GM23338 (cell line): ENCODE results near the gene TEX101. TPM values are rescaled to one million over a fixed set of nuclear protein-coding genes. Genes with fewer than 3 reads are reported as not detected.
"Not testable (repeated sequence)": the region's sequence is repeated elsewhere in the genome, so short reads cannot be mapped to it uniquely, and the experiment has no call there.

ENCODE experiments used
- ATAC-seq: fragments of 200-7000 bp; cut with Tn5 transposase; 3 replicates; pipeline ENCODE4 v1.9.1; 2020
- DNase-seq: peaks from one replicate; pipeline ENCODE4 v3.0.0-alpha.2; 2015; ENCODE audit warnings: low spot score
- H2AFZ ChIP-seq: fragments of 200-600 bp; sonication (generic); 2 replicates; pipeline ENCODE4 v1.8.0; 2016; ENCODE audit warnings: antibody characterized with exemption, mild to moderate bottlenecking, moderate library complexity
- H3F3A ChIP-seq: fragments of 200-600 bp; sonication (generic); replicated peaks from 2 replicates; pipeline ENCODE4 v1.8.0; 2017; ENCODE audit warnings: antibody characterized with exemption, mixed run types, low read depth
- H3K27ac ChIP-seq: fragments of 200-600 bp; sonication (generic); 2 replicates; pipeline ENCODE4 v1.6.1; 2016; ENCODE audit warnings: low read depth
- H3K27me3 ChIP-seq: fragments of 200-600 bp; sonication (generic); 2 replicates; pipeline ENCODE4 v1.8.0; 2016; ENCODE audit warnings: mild to moderate bottlenecking, mixed run types, moderate library complexity; ENCODE audit not compliant: insufficient read depth
- H3K36me3 ChIP-seq: fragments of 200-600 bp; sonication (generic); 2 replicates; pipeline ENCODE4 v1.8.0; 2016; ENCODE audit warnings: mild to moderate bottlenecking; ENCODE audit not compliant: insufficient read depth
- H3K4me1 ChIP-seq: fragments of 200-600 bp; sonication (generic); 2 replicates; pipeline ENCODE4 v1.8.0; 2016; ENCODE audit warnings: mild to moderate bottlenecking, moderate library complexity; ENCODE audit not compliant: insufficient read depth
- H3K4me2 ChIP-seq: fragments of 200-600 bp; sonication (generic); 2 replicates; pipeline ENCODE4 v1.7.1; 2017; ENCODE audit warnings: mixed run types
- H3K4me3 ChIP-seq: fragments of 200-600 bp; sonication (generic); 2 replicates; pipeline ENCODE4 v1.6.1; 2016; ENCODE audit warnings: mixed run types
- H3K79me2 ChIP-seq: fragments of 200-600 bp; sonication (generic); replicated peaks from 2 replicates; pipeline ENCODE4 v1.8.0; 2017; ENCODE audit warnings: mild to moderate bottlenecking; ENCODE audit not compliant: insufficient read depth
- H3K9me2 ChIP-seq: fragments of 200-600 bp; sonication (generic); 2 replicates; pipeline ENCODE4 v1.8.0; 2017; ENCODE audit not compliant: insufficient read depth
- H4K20me1 ChIP-seq: fragments of 200-600 bp; sonication (generic); replicated peaks from 2 replicates; pipeline ENCODE4 v1.8.0; 2017; ENCODE audit warnings: mild to moderate bottlenecking; ENCODE audit not compliant: insufficient read depth
- H3K27ac Mint-ChIP-seq: 2 replicates; pipeline ENCODE4 v1.8.0; 2020; ENCODE audit warnings: inconsistent platforms, mild to moderate bottlenecking, moderate library complexity, mixed read lengths
- H3K27me3 Mint-ChIP-seq: 3 replicates; pipeline ENCODE4 v1.8.0; 2022; ENCODE audit warnings: low read depth, mild to moderate bottlenecking, moderate library complexity, mixed read lengths, inconsistent platforms; ENCODE audit not compliant: insufficient read depth, poor library complexity
- H3K36me3 Mint-ChIP-seq: 3 replicates; pipeline ENCODE4 v1.8.0; 2021; ENCODE audit warnings: low read depth, mild to moderate bottlenecking, inconsistent platforms, moderate library complexity, mixed read lengths
- H3K4me1 Mint-ChIP-seq: 3 replicates; pipeline ENCODE4 v1.8.0; 2020; ENCODE audit warnings: mild to moderate bottlenecking, inconsistent platforms, mixed read lengths
- H3K4me3 Mint-ChIP-seq: 3 replicates; pipeline ENCODE4 v1.8.0; 2021; ENCODE audit warnings: moderate library complexity, mild to moderate bottlenecking, inconsistent platforms, mixed read lengths
- H3K9me3 Mint-ChIP-seq: 3 replicates; pipeline ENCODE4 v1.8.0; 2020; ENCODE audit warnings: moderate library complexity, mild to moderate bottlenecking, inconsistent platforms, mixed read lengths
- CREB1 ChIP-seq: fragments of 250-450 bp; sonication (Bioruptor Pico); IDR thresholded peaks from 2 replicates; pipeline ENCODE4 v1.5.0; 2020; ENCODE audit warnings: low read depth, mild to moderate bottlenecking, moderate library complexity
- EZH2 ChIP-seq: fragments of 200-600 bp; sonication (generic); IDR thresholded peaks from one replicate; pipeline ENCODE4 v1.8.0; 2017; ENCODE audit warnings: antibody characterized with exemption, mild to moderate bottlenecking, low read depth; ENCODE audit not compliant: unreplicated experiment
- EZH2phosphoT487 ChIP-seq: fragments of 200-600 bp; sonication (generic); IDR thresholded peaks from one replicate; pipeline ENCODE4 v1.8.1; 2018; ENCODE audit warnings: antibody characterized with exemption; ENCODE audit not compliant: unreplicated experiment
- JUNB ChIP-seq: IDR thresholded peaks from one replicate; pipeline ENCODE4 v1.6.1; 2016; ENCODE audit warnings: antibody characterized with exemption; ENCODE audit not compliant: unreplicated experiment
- NANOG ChIP-seq: IDR thresholded peaks from 2 replicates; pipeline ENCODE4 v1.6.1; 2016; ENCODE audit warnings: antibody characterized with exemption, borderline replicate concordance
- POLR2AphosphoS5 ChIP-seq: IDR thresholded peaks from 2 replicates; pipeline ENCODE4 v1.6.1; 2016; ENCODE audit warnings: antibody characterized with exemption, low read depth
- STAT1 ChIP-seq: IDR thresholded peaks from one replicate; pipeline ENCODE4 v1.6.1; 2016; ENCODE audit warnings: antibody characterized with exemption; ENCODE audit not compliant: unreplicated experiment
- ZNF114 ChIP-seq: fragments of 250-450 bp; sonication (Bioruptor Pico); IDR thresholded peaks from 2 replicates; pipeline ENCODE4 v1.5.0; 2020; ENCODE audit warnings: mild to moderate bottlenecking, moderate library complexity
- ZNF331 ChIP-seq: fragments of 250-450 bp; sonication (Bioruptor Pico); IDR thresholded peaks from 2 replicates; pipeline ENCODE4 v1.5.0; 2020; ENCODE audit warnings: low read depth, mild to moderate bottlenecking, moderate library complexity
- polyA plus RNA-seq: library from polyadenylated mRNA; unstranded; fragments of >200 nt; fragmentation: Nextera tagmentation; extraction: Ambion mirVana; gene quantifications from 2 replicates; pipeline ENCODE4 v1.2.1, GENCODE V29; 2016
- total RNA-seq: library from RNA; depleted of rRNA; stranded (reverse); fragments of >200 nt; shearing (Covaris generic); gene quantifications from 2 replicates; pipeline ENCODE4 v1.2.3, GENCODE V29; 2014
- TF ChIP-seq, protein P1 (sequence below): fragments of 250-450 bp; sonication (Bioruptor Pico); IDR thresholded peaks from 2 replicates; pipeline ENCODE4 v1.5.0; 2020; ENCODE audit warnings: mild to moderate bottlenecking, moderate library complexity
- TF ChIP-seq, protein P2 (sequence below), 2 experiments: fragments of 200-600 bp in 1 of 2; sonication (generic) in 1 of 2; conservative IDR thresholded peaks; 2 replicates each; pipeline versions ENCODE4 v1.5.1 to v1.6.1; 2016 to 2017; ENCODE audit warnings: antibody characterized with exemption in 2 of 2, low read depth in 2 of 2, mild to moderate bottlenecking in 2 of 2, moderate library complexity in 1 of 2
- TF ChIP-seq, protein P3 (sequence below): IDR thresholded peaks from one replicate; pipeline ENCODE4 v1.6.1; 2018; ENCODE audit warnings: antibody characterized with exemption; ENCODE audit not compliant: unreplicated experiment

Gene TEX101
- total and polyA plus RNA-seq, 2 experiments from 2014 or later, result not detected

- not testable (repeated sequence) for H3K36me3 Mint-ChIP-seq, H3F3A ChIP-seq, H3K4me3 Mint-ChIP-seq, H3K27ac Mint-ChIP-seq, H3K4me2 ChIP-seq, H3K4me3 ChIP-seq, H3K4me1 Mint-ChIP-seq, H3K4me1 ChIP-seq, H3K79me2 ChIP-seq, H3K27me3 Mint-ChIP-seq, H4K20me1 ChIP-seq, DNase-seq, ATAC-seq, H3K9me2 ChIP-seq, H3K36me3 ChIP-seq, H3K27me3 ChIP-seq, H3K27ac ChIP-seq, H3K9me3 Mint-ChIP-seq
- peak overlapping the region; percentile 10; the same call in 1 of the 2 replicates for H2AFZ ChIP-seq
Observed at GRCh38 chr19:43437284-43437683, 22.6 kb downstream of the TEX101 start.

- Mint-ChIP-seq H3K27me3 (peaks cover 2% of the 10 kb centered on the region), H3K36me3 (no peaks in the 10 kb centered on the region; the same call in 2 of the 3 replicates), H3K4me3 (no peak overlapping the region), H3K4me1 (no peaks in the 10 kb centered on the region), H3K27ac (no peak overlapping the region), H3K9me3 (peaks cover 5% of the 10 kb centered on the region; the same call in 2 of the 3 replicates)
- Histone ChIP-seq H4K20me1 (no peaks in the 10 kb centered on the region), H2AFZ (peak overlapping the region; percentile 10; the same call in 1 of the 2 replicates), H3F3A (no peaks in the 10 kb centered on the region), H3K4me2 (no peak overlapping the region), H3K27ac (no peak overlapping the region), H3K4me1 (no peaks in the 10 kb centered on the region; the same call in 1 of the 2 replicates), H3K36me3 (no peaks in the 10 kb centered on the region), H3K79me2 (no peaks in the 10 kb centered on the region), H3K9me2 (no peaks in the 10 kb centered on the region), H3K27me3 (no peaks in the 10 kb centered on the region), H3K4me3 (no peak overlapping the region)
- no peak for DNase-seq
- ATAC-seq, result no peak
- TF ChIP-seq STAT1 (no peak), NANOG (no peak), ZNF114 (no peak), CREB1 (CRISPR knock-in tag) (no peak), JUNB (no peak), EZH2phosphoT487 (no peak), POLR2AphosphoS5 (no peak), EZH2 (no peak), ZNF331 (CRISPR knock-in tag) (no peak)
- TF ChIP-seq, protein P1, sequence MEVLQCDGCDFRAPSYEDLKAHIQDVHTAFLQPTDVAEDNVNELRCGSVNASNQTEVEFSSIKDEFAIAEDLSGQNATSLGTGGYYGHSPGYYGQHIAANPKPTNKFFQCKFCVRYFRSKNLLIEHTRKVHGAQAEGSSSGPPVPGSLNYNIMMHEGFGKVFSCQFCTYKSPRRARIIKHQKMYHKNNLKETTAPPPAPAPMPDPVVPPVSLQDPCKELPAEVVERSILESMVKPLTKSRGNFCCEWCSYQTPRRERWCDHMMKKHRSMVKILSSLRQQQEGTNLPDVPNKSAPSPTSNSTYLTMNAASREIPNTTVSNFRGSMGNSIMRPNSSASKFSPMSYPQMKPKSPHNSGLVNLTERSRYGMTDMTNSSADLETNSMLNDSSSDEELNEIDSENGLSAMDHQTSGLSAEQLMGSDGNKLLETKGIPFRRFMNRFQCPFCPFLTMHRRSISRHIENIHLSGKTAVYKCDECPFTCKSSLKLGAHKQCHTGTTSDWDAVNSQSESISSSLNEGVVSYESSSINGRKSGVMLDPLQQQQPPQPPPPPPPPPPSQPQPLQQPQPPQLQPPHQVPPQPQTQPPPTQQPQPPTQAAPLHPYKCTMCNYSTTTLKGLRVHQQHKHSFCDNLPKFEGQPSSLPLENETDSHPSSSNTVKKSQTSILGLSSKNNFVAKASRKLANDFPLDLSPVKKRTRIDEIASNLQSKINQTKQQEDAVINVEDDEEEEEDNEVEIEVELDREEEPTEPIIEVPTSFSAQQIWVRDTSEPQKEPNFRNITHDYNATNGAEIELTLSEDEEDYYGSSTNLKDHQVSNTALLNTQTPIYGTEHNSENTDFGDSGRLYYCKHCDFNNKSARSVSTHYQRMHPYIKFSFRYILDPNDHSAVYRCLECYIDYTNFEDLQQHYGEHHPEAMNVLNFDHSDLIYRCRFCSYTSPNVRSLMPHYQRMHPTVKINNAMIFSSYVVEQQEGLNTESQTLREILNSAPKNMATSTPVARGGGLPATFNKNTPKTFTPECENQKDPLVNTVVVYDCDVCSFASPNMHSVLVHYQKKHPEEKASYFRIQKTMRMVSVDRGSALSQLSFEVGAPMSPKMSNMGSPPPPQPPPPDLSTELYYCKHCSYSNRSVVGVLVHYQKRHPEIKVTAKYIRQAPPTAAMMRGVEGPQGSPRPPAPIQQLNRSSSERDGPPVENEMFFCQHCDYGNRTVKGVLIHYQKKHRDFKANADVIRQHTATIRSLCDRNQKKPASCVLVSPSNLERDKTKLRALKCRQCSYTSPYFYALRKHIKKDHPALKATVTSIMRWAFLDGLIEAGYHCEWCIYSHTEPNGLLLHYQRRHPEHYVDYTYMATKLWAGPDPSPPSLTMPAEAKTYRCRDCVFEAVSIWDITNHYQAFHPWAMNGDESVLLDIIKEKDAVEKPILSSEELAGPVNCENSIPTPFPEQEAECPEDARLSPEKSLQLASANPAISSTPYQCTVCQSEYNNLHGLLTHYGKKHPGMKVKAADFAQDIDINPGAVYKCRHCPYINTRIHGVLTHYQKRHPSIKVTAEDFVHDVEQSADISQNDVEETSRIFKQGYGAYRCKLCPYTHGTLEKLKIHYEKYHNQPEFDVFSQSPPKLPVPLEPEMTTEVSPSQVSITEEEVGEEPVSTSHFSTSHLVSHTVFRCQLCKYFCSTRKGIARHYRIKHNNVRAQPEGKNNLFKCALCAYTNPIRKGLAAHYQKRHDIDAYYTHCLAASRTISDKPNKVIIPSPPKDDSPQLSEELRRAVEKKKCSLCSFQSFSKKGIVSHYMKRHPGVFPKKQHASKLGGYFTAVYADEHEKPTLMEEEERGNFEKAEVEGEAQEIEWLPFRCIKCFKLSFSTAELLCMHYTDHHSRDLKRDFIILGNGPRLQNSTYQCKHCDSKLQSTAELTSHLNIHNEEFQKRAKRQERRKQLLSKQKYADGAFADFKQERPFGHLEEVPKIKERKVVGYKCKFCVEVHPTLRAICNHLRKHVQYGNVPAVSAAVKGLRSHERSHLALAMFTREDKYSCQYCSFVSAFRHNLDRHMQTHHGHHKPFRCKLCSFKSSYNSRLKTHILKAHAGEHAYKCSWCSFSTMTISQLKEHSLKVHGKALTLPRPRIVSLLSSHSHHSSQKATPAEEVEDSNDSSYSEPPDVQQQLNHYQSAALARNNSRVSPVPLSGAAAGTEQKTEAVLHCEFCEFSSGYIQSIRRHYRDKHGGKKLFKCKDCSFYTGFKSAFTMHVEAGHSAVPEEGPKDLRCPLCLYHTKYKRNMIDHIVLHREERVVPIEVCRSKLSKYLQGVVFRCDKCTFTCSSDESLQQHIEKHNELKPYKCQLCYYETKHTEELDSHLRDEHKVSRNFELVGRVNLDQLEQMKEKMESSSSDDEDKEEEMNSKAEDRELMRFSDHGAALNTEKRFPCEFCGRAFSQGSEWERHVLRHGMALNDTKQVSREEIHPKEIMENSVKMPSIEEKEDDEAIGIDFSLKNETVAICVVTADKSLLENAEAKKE (CRISPR knock-in tag), result no peak
- TF ChIP-seq, protein P2, sequence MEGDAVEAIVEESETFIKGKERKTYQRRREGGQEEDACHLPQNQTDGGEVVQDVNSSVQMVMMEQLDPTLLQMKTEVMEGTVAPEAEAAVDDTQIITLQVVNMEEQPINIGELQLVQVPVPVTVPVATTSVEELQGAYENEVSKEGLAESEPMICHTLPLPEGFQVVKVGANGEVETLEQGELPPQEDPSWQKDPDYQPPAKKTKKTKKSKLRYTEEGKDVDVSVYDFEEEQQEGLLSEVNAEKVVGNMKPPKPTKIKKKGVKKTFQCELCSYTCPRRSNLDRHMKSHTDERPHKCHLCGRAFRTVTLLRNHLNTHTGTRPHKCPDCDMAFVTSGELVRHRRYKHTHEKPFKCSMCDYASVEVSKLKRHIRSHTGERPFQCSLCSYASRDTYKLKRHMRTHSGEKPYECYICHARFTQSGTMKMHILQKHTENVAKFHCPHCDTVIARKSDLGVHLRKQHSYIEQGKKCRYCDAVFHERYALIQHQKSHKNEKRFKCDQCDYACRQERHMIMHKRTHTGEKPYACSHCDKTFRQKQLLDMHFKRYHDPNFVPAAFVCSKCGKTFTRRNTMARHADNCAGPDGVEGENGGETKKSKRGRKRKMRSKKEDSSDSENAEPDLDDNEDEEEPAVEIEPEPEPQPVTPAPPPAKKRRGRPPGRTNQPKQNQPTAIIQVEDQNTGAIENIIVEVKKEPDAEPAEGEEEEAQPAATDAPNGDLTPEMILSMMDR (conservative IDR thresholded peaks at IDR 0.05; ENCODE audit: low read depth in 2 of 2), result no peak
- TF ChIP-seq, protein P3, sequence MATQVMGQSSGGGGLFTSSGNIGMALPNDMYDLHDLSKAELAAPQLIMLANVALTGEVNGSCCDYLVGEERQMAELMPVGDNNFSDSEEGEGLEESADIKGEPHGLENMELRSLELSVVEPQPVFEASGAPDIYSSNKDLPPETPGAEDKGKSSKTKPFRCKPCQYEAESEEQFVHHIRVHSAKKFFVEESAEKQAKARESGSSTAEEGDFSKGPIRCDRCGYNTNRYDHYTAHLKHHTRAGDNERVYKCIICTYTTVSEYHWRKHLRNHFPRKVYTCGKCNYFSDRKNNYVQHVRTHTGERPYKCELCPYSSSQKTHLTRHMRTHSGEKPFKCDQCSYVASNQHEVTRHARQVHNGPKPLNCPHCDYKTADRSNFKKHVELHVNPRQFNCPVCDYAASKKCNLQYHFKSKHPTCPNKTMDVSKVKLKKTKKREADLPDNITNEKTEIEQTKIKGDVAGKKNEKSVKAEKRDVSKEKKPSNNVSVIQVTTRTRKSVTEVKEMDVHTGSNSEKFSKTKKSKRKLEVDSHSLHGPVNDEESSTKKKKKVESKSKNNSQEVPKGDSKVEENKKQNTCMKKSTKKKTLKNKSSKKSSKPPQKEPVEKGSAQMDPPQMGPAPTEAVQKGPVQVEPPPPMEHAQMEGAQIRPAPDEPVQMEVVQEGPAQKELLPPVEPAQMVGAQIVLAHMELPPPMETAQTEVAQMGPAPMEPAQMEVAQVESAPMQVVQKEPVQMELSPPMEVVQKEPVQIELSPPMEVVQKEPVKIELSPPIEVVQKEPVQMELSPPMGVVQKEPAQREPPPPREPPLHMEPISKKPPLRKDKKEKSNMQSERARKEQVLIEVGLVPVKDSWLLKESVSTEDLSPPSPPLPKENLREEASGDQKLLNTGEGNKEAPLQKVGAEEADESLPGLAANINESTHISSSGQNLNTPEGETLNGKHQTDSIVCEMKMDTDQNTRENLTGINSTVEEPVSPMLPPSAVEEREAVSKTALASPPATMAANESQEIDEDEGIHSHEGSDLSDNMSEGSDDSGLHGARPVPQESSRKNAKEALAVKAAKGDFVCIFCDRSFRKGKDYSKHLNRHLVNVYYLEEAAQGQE, result no peak
Observed at GRCh38 chr19:43437712-43438111, 23.0 kb downstream of the TEX101 start.
